Muscle of back (tissue), 11 donors: ENCODE measurements around the gene LRRC4C. TPM values are rescaled to one million over a fixed set of nuclear protein-coding genes. Genes with fewer than 3 reads are reported as not detected.

Experiments
- DNase-seq, 3 donors: peaks; one replicate each; pipeline versions ENCODE4 v3.0.0 to v3.0.0-alpha.2; 2013
- polyA plus RNA-seq, 10 donors: library from polyadenylated mRNA; unstranded; fragments of 120-200 nt; gene quantifications; one replicate each; pipeline ENCODE4 v1.2.1, GENCODE V29; 2013; ENCODE audit not compliant: insufficient read length in 10 of 10

Gene LRRC4C
- polyA plus RNA-seq, 10 donors, result 1.8 to 5.4 (median 3.4) TPM

GRCh38 chr11:41254966-41255365, 204.5 kb downstream of the LRRC4C start:
- no peak for DNase-seq

- peak in 1 of 3 donors; percentile 1 for DNase-seq
Observed at GRCh38 chr11:41250408-41250935, 209.0 kb downstream of the LRRC4C start.

- no peak for DNase-seq
Observed at GRCh38 chr11:41247621-41248020, 211.8 kb downstream of the LRRC4C start.

- no peak for DNase-seq
Observed at GRCh38 chr11:41246399-41246745, 213.1 kb downstream of the LRRC4C start.

GRCh38 chr11:41245704-41246398, 213.6 kb downstream of the LRRC4C start:
- DNase-seq, result no peak

- DNase-seq, result no peak
Observed at GRCh38 chr11:41245184-41245583, 214.3 kb downstream of the LRRC4C start.

GRCh38 chr11:41237382-41237781, 222.1 kb downstream of the LRRC4C start:
- no peak for DNase-seq

- DNase-seq, result no peak
Observed at GRCh38 chr11:41235668-41236067, 223.8 kb downstream of the LRRC4C start.

- DNase-seq, result no peak
Observed at GRCh38 chr11:41225856-41226633, 233.4 kb downstream of the LRRC4C start.

- DNase-seq, result no peak
Observed at GRCh38 chr11:41222236-41222635, 237.2 kb downstream of the LRRC4C start.

GRCh38 chr11:41206388-41206787, 253.1 kb downstream of the LRRC4C start:
- DNase-seq, result no peak

- DNase-seq, result peak; percentile 6 to 29 (median 8)
Observed at GRCh38 chr11:41201156-41201555, 258.3 kb downstream of the LRRC4C start.

GRCh38 chr11:41190437-41191082, 268.9 kb downstream of the LRRC4C start:
- no peak for DNase-seq

GRCh38 chr11:41189701-41190436, 269.6 kb downstream of the LRRC4C start:
- DNase-seq, result no peak

GRCh38 chr11:41177791-41178190, 281.7 kb downstream of the LRRC4C start:
- peak in 1 of 3 donors; percentile 8 for DNase-seq

- DNase-seq, result peak in 2 of 3 donors; percentile 0 to 10
Observed at GRCh38 chr11:41175304-41175972, 284.0 kb downstream of the LRRC4C start.

GRCh38 chr11:41146326-41146725, 313.1 kb downstream of the LRRC4C start:
- no peak for DNase-seq

- no peak for DNase-seq
Observed at GRCh38 chr11:41145420-41145819, 314.0 kb downstream of the LRRC4C start.

- no peak for DNase-seq
Observed at GRCh38 chr11:41134971-41135370, 324.5 kb downstream of the LRRC4C start.

- DNase-seq, result no peak
Observed at GRCh38 chr11:41133023-41133422, 326.4 kb downstream of the LRRC4C start.

GRCh38 chr11:41121600-41121999, 337.9 kb downstream of the LRRC4C start:
- no peak for DNase-seq
